ENCODE data around the gene MIPEP. TPM values are rescaled to one million over a fixed set of nuclear protein-coding genes. Genes with fewer than 3 reads are reported as not detected.

MIPEP gene
- total RNA-seq, 1 experiment from 2014 or later, result 41.6 TPM

DNA sequence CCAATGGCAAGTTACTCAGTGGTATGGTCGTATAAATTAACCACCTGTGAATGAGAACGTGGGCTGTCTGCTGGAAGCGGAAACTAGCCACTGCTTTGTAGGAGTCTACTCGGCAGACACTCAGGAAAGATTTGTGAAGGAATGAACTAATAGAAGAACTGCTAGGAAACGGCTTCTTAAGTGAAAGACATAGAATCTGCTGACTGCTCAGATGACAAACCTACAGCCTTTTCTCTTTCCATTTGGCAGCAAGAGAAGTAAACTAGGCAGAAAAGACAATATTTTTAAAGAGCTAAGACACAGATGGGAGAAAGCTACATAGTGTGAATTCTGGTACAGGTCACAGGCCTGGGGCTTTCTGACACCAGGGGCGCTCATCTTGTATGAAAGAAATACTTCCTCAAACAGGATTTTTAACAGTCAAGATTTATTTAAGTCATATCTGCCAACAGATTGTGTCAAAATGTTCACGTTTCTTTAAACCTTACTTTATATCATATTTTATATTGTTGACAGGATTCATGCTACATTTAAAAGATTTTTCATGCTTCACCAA, 78.4 kb downstream of the MIPEP start:
- no peak for DNase-seq (ENCODE audit: low spot score)

DNA sequence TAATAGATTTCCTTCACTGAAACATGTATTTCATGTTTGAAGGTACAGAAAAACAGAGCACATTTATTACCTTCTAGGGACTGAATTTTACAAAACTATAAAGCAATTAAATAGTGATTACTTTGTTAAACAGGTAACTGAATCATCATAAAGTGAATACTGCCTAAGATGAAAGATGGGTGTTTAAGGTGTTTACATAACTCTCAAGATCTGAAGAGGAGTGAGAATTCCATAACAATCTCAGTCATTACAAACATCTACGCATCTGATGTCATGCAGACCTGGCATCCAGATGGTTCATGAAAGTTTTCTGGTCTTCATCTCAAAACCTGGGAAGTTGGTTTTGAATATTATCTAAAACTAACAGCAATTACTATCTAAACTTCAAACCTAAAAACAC, 80.4 kb downstream of the MIPEP start:
- DNase-seq (ENCODE audit: low spot score), result no peak

DNA sequence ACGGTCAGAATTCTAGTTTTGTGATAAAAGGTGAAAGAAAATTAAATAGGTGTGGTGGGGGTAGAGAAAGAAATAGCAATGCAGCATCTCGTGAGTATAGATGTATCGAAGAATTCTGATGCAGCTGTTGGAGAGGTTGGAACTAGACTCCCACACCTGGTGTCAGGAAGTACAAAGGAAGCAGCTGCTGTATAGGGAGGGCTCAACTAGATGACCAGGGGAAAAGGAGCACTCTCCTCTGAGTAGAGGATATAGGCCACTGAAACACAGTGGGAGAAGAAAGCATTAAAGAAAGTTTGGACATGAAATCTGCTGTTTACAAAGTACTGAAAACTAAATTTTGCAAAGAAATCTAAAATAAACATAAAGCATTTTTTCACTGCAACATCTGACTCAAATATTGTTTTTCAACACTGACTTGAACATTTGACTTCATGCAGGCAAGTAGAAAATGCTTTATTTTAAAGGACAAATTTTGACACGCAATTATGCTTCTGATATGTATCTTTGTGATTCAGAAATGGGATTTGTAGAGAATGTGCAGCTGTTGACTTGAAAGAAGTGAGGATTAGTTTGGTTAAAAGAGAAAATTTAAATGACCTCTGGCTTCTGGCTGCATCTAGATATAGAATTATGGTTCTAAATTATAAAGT, 82.2 kb downstream of the MIPEP start:
- DNase-seq (ENCODE audit: low spot score), result no peak

DNA sequence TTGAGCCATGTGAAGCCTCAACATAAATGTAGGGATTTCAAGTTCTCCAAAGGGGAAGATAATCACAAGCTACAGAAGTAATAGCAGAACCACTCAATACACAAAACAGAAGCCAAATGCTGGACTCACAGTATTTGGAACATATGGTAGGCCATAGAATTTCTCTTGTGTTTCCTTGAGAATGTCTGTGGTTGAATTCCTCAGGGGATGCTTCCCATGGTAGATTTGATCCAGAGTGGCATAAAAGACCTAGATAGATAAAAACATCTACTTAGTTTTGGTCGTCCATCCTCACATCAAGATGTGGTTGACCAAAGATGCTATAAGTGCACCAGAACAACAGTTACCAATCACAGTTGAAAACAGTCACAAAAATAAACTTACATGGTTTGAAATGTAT, 83.4 kb downstream of the MIPEP start:
- DNase-seq (ENCODE audit: low spot score), result no peak

DNA sequence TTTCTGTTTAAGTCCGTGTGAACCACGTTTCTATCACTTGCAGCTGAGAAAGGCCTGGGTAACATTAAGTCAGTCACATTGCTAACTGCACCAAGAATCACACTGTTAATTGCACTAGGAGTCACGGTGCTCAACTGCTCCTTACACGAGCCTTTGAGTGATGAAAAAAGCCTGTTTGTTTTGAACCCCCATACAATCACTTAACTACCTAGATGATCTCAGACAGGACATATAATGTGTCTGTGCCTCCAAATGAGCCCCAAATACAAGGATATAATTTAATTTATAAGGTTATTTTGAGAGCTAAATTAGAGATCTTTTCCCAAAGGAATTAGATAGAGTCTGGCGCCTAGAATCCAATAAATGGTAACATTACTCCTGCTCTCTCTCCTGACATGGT, 84.1 kb downstream of the MIPEP start:
- no peak for DNase-seq (ENCODE audit: low spot score)

DNA sequence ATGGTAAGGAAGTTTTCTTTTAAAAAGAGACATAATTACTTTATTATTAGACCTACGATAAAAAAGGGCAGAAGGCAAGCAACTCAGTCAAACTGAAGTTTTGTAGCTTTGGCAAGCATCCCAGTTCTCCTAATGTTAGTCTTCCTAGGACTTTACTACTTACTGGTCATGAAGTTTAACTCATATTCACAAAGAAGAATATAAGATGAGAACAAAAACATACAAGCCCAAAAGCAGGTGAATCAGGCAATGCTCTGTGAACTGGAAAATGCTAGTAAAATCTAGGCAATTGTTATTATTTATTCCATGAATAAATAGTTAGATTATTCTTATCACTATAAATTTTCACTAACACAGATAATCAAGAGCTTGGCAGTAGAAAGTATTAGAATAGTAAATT, 85.0 kb downstream of the MIPEP start:
- no peak for DNase-seq (ENCODE audit: low spot score)

DNA sequence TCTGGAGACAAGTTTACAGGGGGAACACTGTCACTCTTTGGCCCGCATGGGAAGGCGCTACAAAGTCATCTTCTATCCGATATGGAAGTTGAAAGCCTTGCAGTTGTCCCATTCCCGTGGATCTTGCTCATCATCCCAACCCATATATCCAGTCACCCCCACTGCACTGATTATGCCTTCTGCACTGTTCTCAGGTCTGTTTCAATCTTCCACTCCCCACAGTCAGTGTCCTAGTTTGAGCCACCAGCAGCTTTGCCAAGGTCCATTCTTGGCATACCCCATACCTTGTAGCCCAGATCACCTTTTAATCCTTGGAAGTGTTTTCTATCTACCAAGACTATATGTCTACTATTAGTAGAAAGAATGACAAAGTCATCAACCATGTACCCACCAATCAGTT, 88.1 kb downstream of the MIPEP start:
- no peak for DNase-seq (ENCODE audit: low spot score)

DNA sequence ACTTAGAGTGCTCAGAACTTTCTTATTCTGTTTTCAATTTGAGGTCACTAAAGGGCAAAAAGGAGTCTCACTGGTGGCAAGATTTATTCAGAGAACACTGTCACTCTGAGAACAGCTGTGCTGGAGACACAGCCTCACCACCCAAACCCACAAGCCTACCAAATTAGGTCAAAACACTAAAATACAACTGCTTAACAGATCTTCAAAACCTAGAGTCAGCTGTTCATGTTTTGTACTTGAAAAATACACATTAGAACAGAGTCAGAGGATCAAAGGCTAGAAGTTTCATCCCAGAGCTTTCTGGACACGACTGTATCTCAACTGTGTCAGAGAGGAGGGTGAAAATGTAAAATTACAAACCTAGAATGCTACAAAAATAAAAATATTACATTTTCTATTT, 89.3 kb downstream of the MIPEP start:
- no peak for DNase-seq (ENCODE audit: low spot score)

DNA sequence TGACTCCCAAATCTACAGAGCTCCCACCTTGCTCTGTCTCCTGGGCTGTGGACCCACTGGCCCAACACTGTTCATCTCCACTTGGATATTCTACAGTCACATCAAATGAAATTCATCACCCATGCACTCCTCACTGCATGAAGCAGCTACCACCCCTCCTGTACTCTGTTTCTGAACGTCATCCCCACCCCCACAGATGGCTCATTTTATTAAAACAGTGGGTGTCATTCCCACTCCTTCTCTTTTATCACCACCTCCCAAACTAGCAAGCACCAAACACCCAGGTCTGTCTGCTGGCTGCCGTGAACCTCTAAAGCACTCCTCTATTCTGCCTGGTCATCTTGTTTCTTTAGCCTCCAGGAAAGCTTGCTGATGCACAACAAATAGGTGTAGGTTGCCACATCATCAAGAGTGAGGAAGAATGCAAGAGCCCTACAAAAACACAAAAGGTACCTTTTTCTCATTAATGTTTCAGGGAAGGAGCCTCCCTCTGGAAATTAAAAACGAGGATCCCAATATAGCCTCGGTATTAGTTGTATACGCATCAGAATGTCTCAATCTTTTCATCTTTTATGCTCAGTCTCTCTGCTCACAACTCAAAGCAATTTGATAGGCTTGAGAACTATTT, 91.8 kb downstream of the MIPEP start:
- no peak for DNase-seq (ENCODE audit: low spot score)

DNA sequence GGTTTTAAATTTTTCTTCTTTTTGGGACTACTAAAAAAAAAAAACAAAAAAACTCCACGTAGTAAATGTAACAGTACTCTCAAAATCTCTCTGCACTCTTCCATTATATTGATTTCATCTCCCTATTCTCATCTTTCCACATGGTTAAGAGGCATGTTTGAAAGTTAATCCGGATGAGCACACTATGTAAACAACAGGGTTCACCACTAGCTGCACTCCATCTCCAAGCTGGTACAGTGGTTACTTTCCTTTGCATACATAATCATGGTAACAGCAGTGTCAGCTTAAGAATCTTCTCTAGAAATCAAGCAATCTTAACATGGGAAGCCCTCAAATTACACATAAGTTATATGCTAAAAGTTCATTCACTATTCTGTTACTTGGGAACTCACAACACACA, 92.6 kb downstream of the MIPEP start:
- no peak for DNase-seq (ENCODE audit: low spot score)

DNA sequence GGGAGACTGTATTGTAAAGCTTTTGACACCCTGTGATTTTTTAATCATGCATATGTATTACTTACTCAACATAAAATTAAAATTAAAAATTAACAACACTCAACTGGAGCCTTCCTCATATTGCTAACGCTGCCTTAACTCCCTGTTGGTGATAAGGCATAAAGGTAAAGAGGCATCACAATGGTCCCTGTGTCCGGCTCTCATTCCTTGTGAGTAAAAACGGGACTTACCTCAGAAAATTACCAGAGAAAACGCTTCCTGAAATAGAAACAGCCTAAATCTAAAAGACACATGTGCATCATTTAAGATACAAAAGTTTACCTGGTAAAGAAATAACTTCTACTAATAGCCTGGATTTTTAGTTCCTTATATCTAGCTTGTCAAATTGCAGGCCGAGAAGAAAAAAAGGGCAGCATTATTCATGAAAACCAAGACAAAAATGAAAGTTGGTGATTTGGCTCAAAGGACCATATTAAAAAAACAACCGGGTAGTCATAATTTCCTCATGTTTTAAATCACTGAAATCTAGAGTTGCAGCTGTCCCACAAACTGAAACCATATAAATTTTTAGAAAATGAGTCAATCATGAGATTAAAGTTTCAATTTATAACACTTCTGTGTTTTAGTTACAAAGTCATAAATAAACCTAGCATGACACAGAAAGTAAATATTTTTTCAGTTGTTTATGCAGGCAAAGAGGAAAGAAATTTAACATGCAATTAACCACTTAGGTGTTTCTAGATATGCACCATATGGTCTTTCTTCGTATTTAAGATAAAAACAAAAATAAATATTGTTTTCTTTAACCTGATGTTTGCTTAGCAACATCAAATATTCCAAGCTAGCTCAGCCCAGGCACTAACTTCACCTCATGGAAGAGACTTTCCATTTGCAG, 94.7 kb downstream of the MIPEP start:
- peak; percentile 30 for DNase-seq (ENCODE audit: low spot score)

DNA sequence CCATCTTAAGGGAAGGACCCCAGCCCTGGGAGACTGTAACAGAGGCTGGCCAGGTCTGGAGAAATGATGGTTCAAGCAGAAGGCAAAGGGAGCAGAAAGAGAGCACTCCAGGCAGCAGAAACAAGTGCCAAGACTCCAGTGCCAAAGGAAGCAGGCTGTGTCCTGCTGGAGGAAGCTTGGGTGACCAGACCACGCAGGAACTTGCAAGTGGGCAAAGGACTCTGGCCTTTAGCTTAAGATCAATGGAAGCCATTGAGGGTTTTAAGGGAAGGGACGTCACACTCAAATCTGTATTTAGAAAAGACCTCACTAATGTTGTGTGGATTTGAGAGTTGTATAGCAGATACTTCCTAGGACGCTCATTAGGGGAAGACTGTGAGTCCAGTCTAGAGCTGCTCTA, 95.5 kb downstream of the MIPEP start:
- DNase-seq (ENCODE audit: low spot score), result no peak

DNA sequence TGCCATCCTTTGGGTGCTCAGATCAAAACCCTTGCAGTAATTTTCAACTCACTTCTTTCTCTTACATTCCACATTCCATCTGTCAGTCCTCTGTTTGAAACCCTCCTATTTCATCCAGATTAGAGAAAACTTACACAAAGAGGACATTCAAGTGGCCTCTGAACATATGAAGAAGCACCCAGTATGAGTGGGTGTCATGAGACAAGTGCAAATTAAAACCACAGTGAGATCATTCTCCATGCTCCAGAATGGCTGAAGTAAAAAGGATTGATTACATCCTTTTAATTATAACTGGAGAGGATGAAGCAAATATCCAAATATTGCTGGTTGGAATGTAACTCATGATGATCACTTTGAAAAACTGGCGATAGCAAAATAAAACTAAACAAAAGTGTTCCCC, 96.5 kb downstream of the MIPEP start:
- no peak for DNase-seq (ENCODE audit: low spot score)

DNA sequence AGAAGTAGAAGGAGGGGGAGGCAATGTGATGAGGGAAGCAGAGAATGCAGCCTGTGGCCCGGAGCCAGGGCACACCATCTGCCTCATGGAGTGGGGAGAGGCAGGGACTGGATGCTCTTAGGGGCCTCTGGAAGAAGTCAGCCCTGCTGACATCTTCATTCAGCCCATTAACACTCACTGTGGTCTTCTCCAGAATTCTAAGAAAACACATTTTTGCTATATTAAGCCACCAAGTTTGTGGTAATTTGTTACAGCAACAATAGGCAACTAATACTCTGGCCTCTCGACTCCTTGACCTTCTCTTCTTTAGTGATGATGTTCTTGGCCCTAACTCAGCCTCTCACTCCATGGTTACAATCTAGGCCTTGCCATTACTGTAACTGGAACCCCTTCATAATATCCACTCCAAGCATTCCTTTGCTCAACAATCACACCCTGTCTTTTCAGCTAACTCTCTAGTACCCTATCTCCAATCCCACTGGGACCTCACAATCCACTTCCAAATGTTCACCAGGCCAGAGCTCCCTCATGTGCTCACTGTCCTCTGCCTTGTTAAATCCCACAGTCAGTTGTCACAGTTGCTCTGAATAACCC, 98.5 kb downstream of the MIPEP start:
- peak; percentile 14 for DNase-seq (ENCODE audit: low spot score)

DNA sequence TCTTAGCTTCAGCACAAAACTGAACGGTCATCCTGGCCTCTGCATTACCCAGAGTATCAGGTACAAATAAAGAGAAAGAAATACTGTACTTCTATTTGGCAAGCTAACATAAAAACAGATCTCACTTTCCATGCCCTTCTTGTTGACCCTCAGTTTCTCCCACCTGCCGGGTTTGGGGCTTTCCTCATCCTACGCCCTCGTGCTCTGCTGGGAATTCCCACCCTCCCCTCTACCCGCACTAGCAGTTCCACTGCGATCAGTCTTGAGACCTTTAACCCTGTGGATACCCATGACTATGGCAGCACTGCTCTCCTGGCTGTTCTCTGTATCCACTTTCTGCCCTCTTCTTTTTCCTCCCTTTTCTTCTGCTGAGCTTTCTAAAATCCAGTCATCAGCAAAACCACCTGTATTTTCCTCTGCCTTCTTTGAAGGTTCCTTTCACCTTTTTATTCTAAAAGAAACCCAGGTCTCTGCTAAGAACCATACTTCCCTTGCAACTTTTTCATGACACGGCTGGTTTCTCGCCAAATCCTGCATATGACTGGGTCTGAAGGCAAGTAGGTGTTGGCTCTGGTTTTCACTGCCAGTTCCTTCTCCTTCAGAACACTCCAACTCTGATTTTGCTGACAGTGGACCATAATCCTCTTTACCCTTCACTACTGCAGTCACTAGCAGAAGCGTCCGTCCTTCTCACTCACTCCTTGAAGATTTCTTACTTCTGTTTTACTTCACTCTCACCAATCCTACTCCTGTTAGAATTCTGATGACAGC, 99.4 kb downstream of the MIPEP start:
- no peak for DNase-seq (ENCODE audit: low spot score)

DNA sequence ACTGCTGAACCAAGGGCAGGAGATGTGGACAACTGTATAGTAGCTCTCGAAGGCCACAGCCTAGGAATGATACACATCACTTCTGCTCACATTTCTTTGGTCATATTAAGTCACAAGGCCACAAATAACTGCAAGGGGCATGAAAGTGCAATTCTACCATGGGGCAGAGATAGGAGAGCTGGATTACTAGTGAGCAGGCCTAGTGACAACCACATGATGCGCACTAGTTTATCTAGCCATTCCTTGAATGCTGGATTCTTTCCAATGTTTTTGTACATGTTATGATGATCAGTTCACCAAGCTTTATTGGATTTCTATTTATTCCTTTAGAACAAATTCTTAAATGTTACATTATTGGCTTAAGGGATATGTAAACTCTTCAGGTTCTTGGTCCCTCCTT, 100.7 kb downstream of the MIPEP start:
- DNase-seq (ENCODE audit: low spot score), result no peak

DNA sequence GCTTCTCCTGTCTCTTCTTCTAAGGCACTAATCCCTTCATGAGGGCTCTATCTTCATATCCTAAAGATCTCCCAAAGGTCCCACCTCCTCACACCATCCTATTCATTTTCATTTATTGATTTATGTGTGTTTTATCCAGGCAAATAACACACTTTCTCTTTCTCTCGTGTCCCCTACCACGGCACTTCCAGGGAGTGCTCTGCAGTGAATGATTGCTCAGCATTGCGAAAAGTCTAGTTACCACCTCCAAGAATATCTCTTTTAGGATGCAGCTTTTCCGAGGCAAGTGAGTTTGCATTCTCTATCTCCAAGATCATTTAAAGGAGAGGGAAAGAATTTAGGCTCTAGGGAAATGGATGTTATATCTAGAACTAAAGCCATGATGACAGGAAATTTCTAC, 101.7 kb downstream of the MIPEP start:
- DNase-seq (ENCODE audit: low spot score), result no peak

DNA sequence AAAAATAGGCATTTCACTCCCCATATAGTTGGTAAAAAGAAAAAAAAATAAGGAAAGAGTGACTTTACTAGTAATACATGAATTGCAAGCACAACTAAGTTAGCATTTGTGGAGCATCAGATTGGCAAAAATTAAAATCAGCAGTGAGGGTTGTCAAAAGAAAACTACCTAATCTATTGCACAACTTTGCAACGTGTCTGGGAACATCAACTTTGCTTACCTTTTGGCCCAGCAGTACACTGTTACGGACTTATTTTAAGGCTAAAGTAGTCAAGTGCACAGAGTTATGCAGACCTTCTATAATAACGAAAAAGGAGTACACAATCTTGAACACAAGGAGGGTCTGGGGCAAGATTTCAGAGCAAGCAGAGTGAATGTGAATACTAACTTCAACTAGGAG, 102.6 kb downstream of the MIPEP start:
- no peak for DNase-seq (ENCODE audit: low spot score)

DNA sequence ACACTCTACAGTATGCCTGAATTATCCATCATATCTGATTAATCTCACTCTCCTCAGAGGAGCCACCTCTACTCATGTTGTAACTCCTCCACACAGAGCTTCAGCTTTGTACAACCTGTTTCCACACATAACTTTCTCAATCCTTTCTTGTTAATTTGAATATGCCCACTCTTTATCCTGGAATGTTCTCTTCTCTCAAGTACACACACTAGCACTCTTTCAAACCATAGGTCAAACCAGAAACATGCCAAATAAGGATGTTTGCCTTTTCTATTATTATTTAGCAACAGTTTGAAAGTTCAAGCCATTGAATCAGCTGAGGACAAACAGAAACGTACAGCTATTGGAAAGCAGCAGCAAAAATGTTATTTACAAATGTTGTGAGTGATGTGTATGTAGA, 110.3 kb downstream of the MIPEP start:
- DNase-seq (ENCODE audit: low spot score), result no peak

DNA sequence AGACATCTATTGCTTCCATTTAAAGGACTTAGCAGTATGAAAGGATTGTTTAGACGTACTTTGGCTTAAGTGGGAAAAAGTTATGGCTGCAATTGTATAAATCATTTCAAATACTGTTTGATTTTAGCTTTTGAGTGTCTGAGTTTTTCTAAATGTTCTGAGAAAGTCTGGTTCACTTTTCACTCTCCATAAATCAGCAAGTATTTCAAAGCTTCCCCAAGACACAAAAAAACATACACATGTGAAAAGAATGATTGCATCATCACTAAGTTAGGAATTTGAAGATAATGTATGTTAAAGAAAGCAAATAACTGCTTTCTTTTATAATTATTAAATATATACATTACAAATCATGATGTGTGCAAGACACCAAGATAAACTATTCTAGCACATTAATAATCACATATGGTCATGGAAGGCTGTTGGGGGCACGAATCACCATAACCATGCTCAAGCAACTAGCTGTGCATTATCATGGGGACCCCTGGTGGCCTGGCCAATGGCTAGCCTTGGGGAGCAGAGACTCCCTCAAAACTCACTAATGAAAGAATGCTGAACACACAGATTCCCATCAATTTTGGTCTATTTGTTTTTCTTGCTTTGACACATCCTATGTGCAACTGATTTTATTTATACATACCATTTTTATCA, 111.1 kb downstream of the MIPEP start:
- no peak for DNase-seq (ENCODE audit: low spot score)

DNA sequence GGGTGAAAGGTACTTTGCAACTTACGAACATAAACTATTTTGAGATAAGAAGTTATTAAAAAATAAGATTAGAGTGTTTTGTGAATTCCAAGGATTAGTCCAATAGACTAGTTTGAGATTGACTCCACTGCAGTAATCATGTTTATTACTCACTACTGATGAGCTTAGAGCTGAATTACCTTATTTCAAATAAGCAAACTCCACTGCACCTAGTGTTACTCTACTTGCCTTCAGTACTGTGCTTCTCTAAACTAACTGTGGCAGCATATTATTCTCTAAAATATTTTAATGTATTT, 111.7 kb downstream of the MIPEP start:
- DNase-seq (ENCODE audit: low spot score), result no peak
